HCT116 (cell line): ENCODE results near the gene SLC19A1. TPM values are rescaled to one million over a fixed set of nuclear protein-coding genes. Genes with fewer than 3 reads are reported as not detected.

Source experiments
- ATAC-seq: fragments of 200-7000 bp; cut with Tn5 transposase; 2 replicates; pipeline ENCODE4 v1.9.1; 2020; ENCODE audit warnings: mild to moderate bottlenecking, moderate library complexity
- BruUV-seq: library from RNA; stranded (reverse); fragments of 400-500 nt; replicated peaks from 2 replicates; lab custom pipeline; 2021; lab: Mats Ljungman, UMichigan
- CTCF ChIA-PET: fragments of 300-600 bp; sonication (Branson Sonifier 250); formaldehyde crosslinking; loops from one replicate; lab custom pipeline; 2021; ENCODE audit warnings: antibody characterized with exemption; lab: Charles Lee
- POLR2A ChIA-PET: fragments of 300-600, 350-600 bp; sonication (Branson Sonifier 250); formaldehyde crosslinking; loops from one replicate; lab custom pipeline; 2021; ENCODE audit warnings: antibody characterized with exemption; lab: Charles Lee
- RAD21 ChIA-PET, 2 experiments: fragments of 300-600 bp; sonication (Branson Sonifier 250); formaldehyde crosslinking; loops; one replicate each; lab custom pipeline; 2023; ENCODE audit warnings: low total read pairs in 2 of 2; ENCODE audit not compliant: uncharacterized antibody in 2 of 2, unreplicated experiment in 2 of 2, low non-redundant PET in 1 of 2; lab: Charles Lee
- DNase-seq: peaks from one replicate; pipeline ENCODE4 v3.0.0-alpha.2; 2010; ENCODE audit warnings: low read depth, low spot score
- H2AFZ ChIP-seq: fragments of 200-600 bp; shearing (Covaris generic), sonication (generic); 2 replicates; pipeline ENCODE4 v1.6.1; 2017; ENCODE audit warnings: low read depth, mixed run types, mixed read lengths, antibody characterized with exemption, low read length; ENCODE audit not compliant: poor library complexity, severe bottlenecking
- H3K27ac ChIP-seq: 2 replicates; pipeline ENCODE4 v1.5.1; 2012; ENCODE audit warnings: low read depth, low read length
- H3K27me3 ChIP-seq: fragments of 200-600 bp; sonication (generic); 2 replicates; pipeline ENCODE4 v1.6.1; 2016; ENCODE audit warnings: mixed run types, low read length, mixed read lengths; ENCODE audit not compliant: insufficient read depth
- H3K36me3 ChIP-seq, 2 experiments: fragments of 200-500 bp in 1 of 2; fragments of 200-600 bp in 1 of 2; sonication (Bioruptor generic) in 1 of 2; sonication (generic) in 1 of 2; 2 replicates each; pipeline versions ENCODE4 v1.5.1 to v1.6.1; 2014 to 2016; ENCODE audit warnings: low read length in 2 of 2, inconsistent platforms in 1 of 2, mixed read lengths in 1 of 2, mixed run types in 1 of 2; ENCODE audit not compliant: insufficient read depth in 2 of 2, control insufficient read depth in 1 of 2
- H3K4me1 ChIP-seq, 2 experiments: fragments of 200-600 bp in 1 of 2; sonication (generic) in 1 of 2; 2 replicates each; pipeline versions ENCODE4 v1.5.1 to v1.6.1; 2012 to 2017; ENCODE audit warnings: low read length in 2 of 2, inconsistent platforms in 1 of 2, mild to moderate bottlenecking in 1 of 2, mixed read lengths in 1 of 2, mixed run types in 1 of 2, moderate library complexity in 1 of 2; ENCODE audit not compliant: insufficient read depth in 2 of 2, control insufficient read depth in 1 of 2
- H3K4me2 ChIP-seq: fragments of 200-600 bp; sonication (generic); 2 replicates; pipeline ENCODE4 v1.6.1; 2017; ENCODE audit warnings: mixed run types, low read length, mixed read lengths
- H3K4me3 ChIP-seq, 2 experiments: fragments of 200-600 bp in 1 of 2; sonication (generic) in 1 of 2; replicated peaks in 1 of 2; 2 replicates each; pipeline ENCODE4 v1.5.1; 2011 to 2016; ENCODE audit warnings: low read length in 2 of 2, control low read depth in 1 of 2, low read depth in 1 of 2, mild to moderate bottlenecking in 1 of 2, mixed read lengths in 1 of 2, mixed run types in 1 of 2
- H3K79me2 ChIP-seq: fragments of 200-600 bp; sonication (generic); 2 replicates; pipeline ENCODE4 v1.6.1; 2017; ENCODE audit warnings: mild to moderate bottlenecking, mixed run types, low read length, moderate library complexity, mixed read lengths; ENCODE audit not compliant: insufficient read depth
- H3K9ac ChIP-seq: fragments of 200-600 bp; sonication (generic); 2 replicates; pipeline ENCODE4 v1.6.1; 2016; ENCODE audit warnings: low read length, mixed read lengths
- H3K9me2 ChIP-seq: fragments of 200-600 bp; sonication (generic), shearing (Covaris generic); 2 replicates; pipeline ENCODE4 v1.6.1; 2017; ENCODE audit warnings: mixed run types, mild to moderate bottlenecking, moderate library complexity; ENCODE audit not compliant: insufficient read depth
- H3K9me3 ChIP-seq, 2 experiments: fragments of 200-500 bp in 1 of 2; fragments of 200-600 bp in 1 of 2; sonication (Bioruptor generic) in 1 of 2; sonication (generic) in 1 of 2; 2 replicates each; pipeline ENCODE4 v1.6.1; 2014 to 2017; ENCODE audit warnings: low read length in 2 of 2, mixed read lengths in 2 of 2, inconsistent platforms in 1 of 2, low read depth in 1 of 2, mild to moderate bottlenecking in 1 of 2, mixed run types in 1 of 2, moderate library complexity in 1 of 2; ENCODE audit not compliant: control insufficient read depth in 1 of 2, insufficient read depth in 1 of 2
- H4K20me1 ChIP-seq: fragments of 200-600 bp; sonication (generic), shearing (Covaris generic); 2 replicates; pipeline ENCODE4 v1.6.1; 2017; ENCODE audit warnings: mixed run types, mild to moderate bottlenecking, moderate library complexity; ENCODE audit not compliant: insufficient read depth
- ATF3 ChIP-seq: IDR thresholded peaks from 2 replicates; pipeline ENCODE4 v1.6.1; 2012
- CBX3 ChIP-seq: IDR thresholded peaks from 2 replicates; pipeline ENCODE4 v1.6.1; 2012; ENCODE audit warnings: low read depth
- CEBPB ChIP-seq: IDR thresholded peaks from 2 replicates; pipeline ENCODE4 v1.6.1; 2012; ENCODE audit warnings: low read depth
- ELF1 ChIP-seq: IDR thresholded peaks from 2 replicates; pipeline ENCODE4 v1.6.1; 2012; ENCODE audit warnings: low read depth, borderline replicate concordance
- EZH2 ChIP-seq: fragments of 200-600 bp; sonication (generic); IDR thresholded peaks from 2 replicates; pipeline ENCODE4 v1.6.1; 2017; ENCODE audit warnings: antibody characterized with exemption, mixed run types
- EZH2phosphoT487 ChIP-seq: fragments of 200-600 bp; IDR thresholded peaks from 2 replicates; pipeline ENCODE4 v1.6.1; 2018; ENCODE audit warnings: antibody characterized with exemption, borderline replicate concordance
- FOSL1 ChIP-seq: IDR thresholded peaks from 2 replicates; pipeline ENCODE4 v1.6.1; 2012; ENCODE audit warnings: low read depth
- MAX ChIP-seq: IDR thresholded peaks from 2 replicates; pipeline ENCODE4 v1.6.1; 2012
- POLR2A ChIP-seq: IDR thresholded peaks from 2 replicates; pipeline ENCODE4 v1.7.0; 2011; ENCODE audit warnings: borderline replicate concordance; ENCODE audit not compliant: insufficient read depth, insufficient read length; ENCODE audit errors: extremely low read depth
- POLR2AphosphoS5 ChIP-seq: IDR thresholded peaks from 2 replicates; pipeline ENCODE4 v1.6.1; 2011; ENCODE audit warnings: mild to moderate bottlenecking, low read depth, low read length, moderate library complexity
- RAD21 ChIP-seq: IDR thresholded peaks from 2 replicates; pipeline ENCODE4 v1.6.1; 2012; ENCODE audit warnings: low read depth, mild to moderate bottlenecking
- SP1 ChIP-seq: IDR thresholded peaks from 2 replicates; pipeline ENCODE4 v1.6.1; 2012; ENCODE audit warnings: low read depth
- SRF ChIP-seq: IDR thresholded peaks from 2 replicates; pipeline ENCODE4 v1.6.1; 2012; ENCODE audit warnings: low read depth
- TCF7L2 ChIP-seq: IDR thresholded peaks from 2 replicates; pipeline ENCODE4 v1.7.0; 2011; ENCODE audit warnings: borderline replicate concordance, inconsistent platforms; ENCODE audit not compliant: insufficient read depth, insufficient read length; ENCODE audit errors: extremely low read depth
- YY1 ChIP-seq: IDR thresholded peaks from 2 replicates; pipeline ENCODE4 v1.6.1; 2011; ENCODE audit warnings: low read length, low read depth, moderate library complexity, mild to moderate bottlenecking; ENCODE audit not compliant: insufficient replicate concordance; ENCODE audit errors: extremely low read depth
- ZBTB33 ChIP-seq: IDR thresholded peaks from 2 replicates; pipeline ENCODE4 v1.6.1; 2011; ENCODE audit warnings: mild to moderate bottlenecking, low read length, moderate library complexity; ENCODE audit not compliant: insufficient replicate concordance; ENCODE audit errors: extremely low read depth
- ZFX ChIP-seq: fragments of 450-650 bp; IDR thresholded peaks from 2 replicates; pipeline ENCODE4 v1.6.1; 2017
- ZNF274 ChIP-seq: fragments of 200-500 bp; sonication (Bioruptor generic); IDR thresholded peaks from 2 replicates; pipeline ENCODE4 v1.6.1; 2014; ENCODE audit warnings: mild to moderate bottlenecking, low read depth, low read length, inconsistent platforms
- intact Hi-C: fragments of 100-400 bp; cut with micrococcal nuclease; formaldehyde crosslinking; loops from 2 replicates; pipeline ENCODE4 v1.10.0; 2022
- total RNA-seq: library from RNA; stranded (reverse); gene quantifications from one replicate; pipeline ENCODE4 v1.2.1, GENCODE V29; 2021; ENCODE audit not compliant: unreplicated experiment

SLC19A1 gene
- total RNA-seq, 1 experiment from 2014 or later, result 50.2 TPM

- no peak overlapping the region for H2AFZ ChIP-seq
- peaks cover 5 to 18% of the 10 kb centered on the region in 2 experiments; a peak in 3 of 4 replicates for H3K9me3 ChIP-seq
- no peak overlapping the region for H3K4me2 ChIP-seq
- H3K9ac ChIP-seq, result no peak overlapping the region
- H3K4me1 ChIP-seq, result peaks cover 0 to 6% of the 10 kb centered on the region in 2 experiments; a peak in 1 of 4 replicates
- no peaks in the 10 kb centered on the region for H3K9me2 ChIP-seq
- H3K27ac ChIP-seq, result no peak overlapping the region
- no peak for TF ChIP-seq MAX
- no peak for TF ChIP-seq SRF
- TF ChIP-seq POLR2AphosphoS5, result no peak
- no peak for TF ChIP-seq YY1
- no peak for TF ChIP-seq SP1
- TF ChIP-seq RAD21, result no peak
- TF ChIP-seq ELF1, result no peak
- TF ChIP-seq CBX3, result no peak
- no peak for TF ChIP-seq POLR2A
- no peak for TF ChIP-seq ZFX
- no peak for TF ChIP-seq EZH2
- no peak for TF ChIP-seq EZH2phosphoT487
- no peak for TF ChIP-seq ZBTB33
- no peak for TF ChIP-seq FOSL1
- no peak for TF ChIP-seq CEBPB
- TF ChIP-seq ATF3, result no peak
- TF ChIP-seq TCF7L2, result no peak
- TF ChIP-seq ZNF274, result no peak
- no peak overlapping the region for H3K4me3 ChIP-seq
- BruUV-seq, result no TSS peak
- H4K20me1 ChIP-seq, result no peaks in the 10 kb centered on the region
- H3K79me2 ChIP-seq, result no peaks in the 10 kb centered on the region
- ChIA-PET POLR2A (no interaction called here), RAD21 (no interaction called here), CTCF (no interaction called here)
- intact Hi-C loops, result no loop called here
- no peak for ATAC-seq
- H3K36me3 ChIP-seq, result no peaks in the 10 kb centered on the region
- no peaks in the 10 kb centered on the region for H3K27me3 ChIP-seq
- no peak for DNase-seq
Observed at GRCh38 chr21:45582128-45582527, 39.9 kb upstream of the SLC19A1 start.
